Lower leg skin (tissue), 4 donors: Measurements from ENCODE around the gene MAPK8. TPM values are rescaled to one million over a fixed set of nuclear protein-coding genes. Genes with fewer than 3 reads are reported as not detected.

Source experiments
- DNase-seq, 2 donors: peaks; one replicate each; pipeline ENCODE4 v3.0.0-alpha.2; 2019; ENCODE audit warnings: low spot score in 2 of 2
- H3K4me3 ChIP-seq: fragments of 200-600 bp; sonication (generic); 2 replicates; pipeline ENCODE4 v1.5.1; 2017; ENCODE audit warnings: mild to moderate bottlenecking, low read depth; ENCODE audit not compliant: poor library complexity, severe bottlenecking
- CTCF ChIP-seq, 3 donors: fragments of 450-650 bp; IDR thresholded peaks; one replicate each; pipeline ENCODE4 v1.5.1; 2016; ENCODE audit warnings: antibody characterized with exemption in 3 of 3, mild to moderate bottlenecking in 3 of 3, moderate library complexity in 2 of 3
- POLR2A ChIP-seq, 2 donors: fragments of 450-650 bp; IDR thresholded peaks; one replicate each; pipeline ENCODE4 v1.6.1; 2016 to 2017; ENCODE audit warnings: antibody characterized with exemption in 2 of 2, mild to moderate bottlenecking in 1 of 2, moderate library complexity in 1 of 2
- WGBS, 2 donors: methylation state at CpG; one replicate each; pipeline ENCODE4 v1.1.5; 2018; 5-methylcytosine and 5-hydroxymethylcytosine counted together
- intact Hi-C: fragments of 100-400 bp; cut with DNase I; formaldehyde crosslinking; loops from one replicate; pipeline ENCODE4 v1.15.0; 2023; ENCODE audit warnings: low total_unique reads
- total RNA-seq, 4 donors: library from RNA; depleted of rRNA; stranded (reverse); fragments of >200 nt; gene quantifications; one replicate each; pipeline ENCODE4 v1.1.0, GENCODE V29; 2016

Gene MAPK8
- total RNA-seq, 4 donors from 2014 or later, result 26.7 to 58.6 (median 44.0) TPM

- DNase-seq, result no peak
- no peak overlapping the region for H3K4me3 ChIP-seq
- TF ChIP-seq POLR2A (IDR thresholded peaks at IDR 0.05) (no peak), CTCF (IDR thresholded peaks at IDR 0.05) (no peak)
- intact Hi-C loops, result no loop called here
- WGBS, 2 donors, result 83 to 84% methylated on average over 3 of the region's 3 CpGs
These were observed 72.2 kb downstream of the MAPK8 start for GRCh38 chr10:48378675-48379074.

GRCh38 chr10:48381971-48382370, 75.5 kb downstream of the MAPK8 start:
- TF ChIP-seq CTCF (IDR thresholded peaks at IDR 0.05) (no peak), POLR2A (IDR thresholded peaks at IDR 0.05) (no peak)
- intact Hi-C loops, result no loop called here

GRCh38 chr10:48382982-48383381, 76.5 kb downstream of the MAPK8 start:
- intact Hi-C loops, result no loop called here
- no peak overlapping the region for H3K4me3 ChIP-seq
- no peak for TF ChIP-seq CTCF (IDR thresholded peaks at IDR 0.05)
- TF ChIP-seq POLR2A (IDR thresholded peaks at IDR 0.05), result no peak
- DNase-seq, result no peak

More at GRCh38 chr10:48381971-48382370, 75.5 kb downstream of the MAPK8 start:
- no peak for DNase-seq
- H3K4me3 ChIP-seq, result no peak overlapping the region

GRCh38 chr10:48383393-48383792, 76.9 kb downstream of the MAPK8 start:
- intact Hi-C loops, result no loop called here
- no peak for DNase-seq
- H3K4me3 ChIP-seq, result no peak overlapping the region
- TF ChIP-seq POLR2A (IDR thresholded peaks at IDR 0.05) (no peak), CTCF (IDR thresholded peaks at IDR 0.05) (no peak)

- DNase-seq, result no peak
- intact Hi-C loops, result no loop called here
- H3K4me3 ChIP-seq, result no peak overlapping the region
- no peak for TF ChIP-seq POLR2A (IDR thresholded peaks at IDR 0.05)
- no peak for TF ChIP-seq CTCF (IDR thresholded peaks at IDR 0.05)
These were observed 78.2 kb downstream of the MAPK8 start for GRCh38 chr10:48384699-48384982.

GRCh38 chr10:48389272-48389671, 82.8 kb downstream of the MAPK8 start:
- no peak overlapping the region for H3K4me3 ChIP-seq
- WGBS, 2 donors, result 87 to 94% methylated on average over 2 of the region's 2 CpGs
- intact Hi-C loops, result no loop called here
- no peak for DNase-seq
- TF ChIP-seq CTCF (IDR thresholded peaks at IDR 0.05) (no peak), POLR2A (IDR thresholded peaks at IDR 0.05) (no peak)
